Caco-2 (cell line): ENCODE results near the gene ALK. TPM values are rescaled to one million over a fixed set of nuclear protein-coding genes. Genes with fewer than 3 reads are reported as not detected.

Source experiments
- BruUV-seq: library from RNA; stranded (reverse); fragments of 400-500 nt; replicated peaks from 2 replicates; lab custom pipeline; 2021; lab: Mats Ljungman, UMichigan
- CTCF ChIA-PET: fragments of 300-600 bp; sonication (Branson Sonifier 250); formaldehyde crosslinking; loops from one replicate; lab custom pipeline; 2022; ENCODE audit warnings: antibody characterized with exemption; lab: Charles Lee
- POLR2A ChIA-PET: fragments of 300-600 bp; sonication (Branson Sonifier 250); formaldehyde crosslinking; loops from one replicate; lab custom pipeline; 2022; ENCODE audit warnings: antibody characterized with exemption; lab: Charles Lee
- DNase-seq, 2 experiments: peaks; one replicate each; pipeline versions ENCODE4 v3.0.0 to v3.0.0-alpha.2; 2020 to 2022
- H3K27me3 ChIP-seq: replicated peaks from 2 replicates; pipeline ENCODE4 v1.6.0; 2011; ENCODE audit warnings: low read length; ENCODE audit not compliant: control insufficient read depth, insufficient read depth
- H3K36me3 ChIP-seq: 2 replicates; pipeline ENCODE4 v1.5.1; 2011; ENCODE audit warnings: low read length; ENCODE audit not compliant: control insufficient read depth, insufficient read depth
- H3K4me1 ChIP-seq: fragments of 250-450 bp; sonication (Bioruptor Pico); 2 replicates; pipeline ENCODE4 v1.5.1; 2020; ENCODE audit warnings: mild to moderate bottlenecking
- H3K4me3 ChIP-seq: 2 replicates; pipeline ENCODE4 v1.5.1; 2011; ENCODE audit warnings: low read depth, mild to moderate bottlenecking, control low read depth, low read length
- H3K9me3 ChIP-seq: fragments of 250-450 bp; sonication (Bioruptor Pico); 2 replicates; pipeline ENCODE4 v1.5.1; 2020; ENCODE audit warnings: mild to moderate bottlenecking, moderate library complexity
- H3K27ac Mint-ChIP-seq: one replicate; pipeline ENCODE4 v1.8.0; 2022; ENCODE audit warnings: mixed read lengths; ENCODE audit not compliant: unreplicated experiment
- H3K27me3 Mint-ChIP-seq: one replicate; pipeline ENCODE4 v1.8.0; 2022; ENCODE audit warnings: mixed read lengths; ENCODE audit not compliant: insufficient read depth, unreplicated experiment
- H3K36me3 Mint-ChIP-seq: one replicate; pipeline ENCODE4 v1.8.0; 2022; ENCODE audit warnings: mild to moderate bottlenecking, mixed read lengths; ENCODE audit not compliant: insufficient read depth, unreplicated experiment
- H3K4me1 Mint-ChIP-seq: one replicate; pipeline ENCODE4 v1.8.0; 2022; ENCODE audit warnings: low read depth, mixed read lengths; ENCODE audit not compliant: unreplicated experiment
- H3K4me3 Mint-ChIP-seq: one replicate; pipeline ENCODE4 v1.8.0; 2022; ENCODE audit warnings: mild to moderate bottlenecking, moderate library complexity, mixed read lengths; ENCODE audit not compliant: unreplicated experiment
- H3K9me3 Mint-ChIP-seq: one replicate; pipeline ENCODE4 v1.8.0; 2022; ENCODE audit warnings: mixed read lengths; ENCODE audit not compliant: unreplicated experiment
- CTCF ChIP-seq, 2 experiments: fragments of 200-600 bp in 1 of 2; IDR thresholded peaks; 1 replicate in 1 of 2; 2 replicates in 1 of 2; pipeline versions ENCODE4 v1.5.1 to v1.8.0; 2011 to 2022; ENCODE audit warnings: antibody characterized with exemption in 1 of 2, control low read depth in 1 of 2, inconsistent platforms in 1 of 2, low read depth in 1 of 2, low read length in 1 of 2, mild to moderate bottlenecking in 1 of 2, moderate library complexity in 1 of 2; ENCODE audit not compliant: insufficient read depth in 1 of 2, severe bottlenecking in 1 of 2, unreplicated experiment in 1 of 2
- intact Hi-C: fragments of 100-400 bp; cut with micrococcal nuclease; formaldehyde crosslinking; loops from one replicate; pipeline ENCODE4 v1.10.0; 2022; ENCODE audit not compliant: unreplicated experiment
- total RNA-seq: library from RNA; stranded (reverse); gene quantifications from 2 replicates; pipeline ENCODE4 v1.2.3, GENCODE V29; 2022

Gene ALK
- total RNA-seq, 1 experiment from 2014 or later, result 0.11 TPM

- H3K4me1 Mint-ChIP-seq, result no peaks in the 10 kb centered on the region
- peaks cover 26% of the 10 kb centered on the region for H3K27me3 Mint-ChIP-seq
- H3K9me3 ChIP-seq, result no peaks in the 10 kb centered on the region
- intact Hi-C loops, result no loop called here
- no peak overlapping the region for H3K4me3 Mint-ChIP-seq
- H3K9me3 Mint-ChIP-seq, result no peaks in the 10 kb centered on the region
- H3K4me1 ChIP-seq, result no peaks in the 10 kb centered on the region
- H3K4me3 ChIP-seq, result no peak overlapping the region
- ChIA-PET POLR2A (no interaction called here), CTCF (no interaction called here)
- no peaks in the 10 kb centered on the region for H3K27me3 ChIP-seq
- DNase-seq, result no peak
- no peak for TF ChIP-seq CTCF (IDR thresholded peaks at IDR 0.05; ENCODE audit: insufficient read depth in 1 of 2, low read depth in 1 of 2, low read length in 1 of 2, severe bottlenecking in 1 of 2, unreplicated experiment in 1 of 2)
- H3K27ac Mint-ChIP-seq, result no peak overlapping the region
- no TSS peak for BruUV-seq
- no peaks in the 10 kb centered on the region for H3K36me3 Mint-ChIP-seq
- H3K36me3 ChIP-seq, result no peaks in the 10 kb centered on the region
Measured at GRCh38 chr2:29718076-29718686, 203.2 kb downstream of the ALK start.

- Histone ChIP-seq H3K27me3 (no peaks in the 10 kb centered on the region), H3K4me1 (no peaks in the 10 kb centered on the region), H3K9me3 (no peaks in the 10 kb centered on the region), H3K36me3 (no peaks in the 10 kb centered on the region), H3K4me3 (no peak overlapping the region)
- no peaks in the 10 kb centered on the region for H3K4me1 Mint-ChIP-seq
- no peak for TF ChIP-seq CTCF (IDR thresholded peaks at IDR 0.05; ENCODE audit: insufficient read depth in 1 of 2, low read depth in 1 of 2, low read length in 1 of 2, severe bottlenecking in 1 of 2, unreplicated experiment in 1 of 2)
- ChIA-PET CTCF (interaction anchor here (0.5 kb wide), 1 partner anchor 1320 kb away, joined by 3 read pairs; no protein-coding TSS in a partner anchor), POLR2A (no interaction called here)
- DNase-seq, result no peak
- intact Hi-C loops, result no loop called here
- no peaks in the 10 kb centered on the region for H3K9me3 Mint-ChIP-seq
- peaks cover 12% of the 10 kb centered on the region for H3K27me3 Mint-ChIP-seq
- no peaks in the 10 kb centered on the region for H3K36me3 Mint-ChIP-seq
- no peak overlapping the region for H3K4me3 Mint-ChIP-seq
- no TSS peak for BruUV-seq
- H3K27ac Mint-ChIP-seq, result no peak overlapping the region
Measured at GRCh38 chr2:29715655-29716054, 205.7 kb downstream of the ALK start.

GRCh38 chr2:29714333-29714732, 207.1 kb downstream of the ALK start:
- Mint-ChIP-seq H3K27ac (no peak overlapping the region), H3K27me3 (peaks cover 12% of the 10 kb centered on the region), H3K4me3 (no peak overlapping the region), H3K9me3 (no peaks in the 10 kb centered on the region), H3K4me1 (no peaks in the 10 kb centered on the region), H3K36me3 (no peaks in the 10 kb centered on the region)
- no TSS peak for BruUV-seq
- Histone ChIP-seq H3K9me3 (no peaks in the 10 kb centered on the region), H3K27me3 (no peaks in the 10 kb centered on the region), H3K36me3 (no peaks in the 10 kb centered on the region), H3K4me3 (no peak overlapping the region), H3K4me1 (no peaks in the 10 kb centered on the region)
- intact Hi-C loops, result no loop called here
- TF ChIP-seq CTCF (IDR thresholded peaks at IDR 0.05; ENCODE audit: insufficient read depth in 1 of 2, low read depth in 1 of 2, low read length in 1 of 2, severe bottlenecking in 1 of 2, unreplicated experiment in 1 of 2), result no peak
- ChIA-PET POLR2A (no interaction called here), CTCF (no interaction called here)
- no peak for DNase-seq
